Ishikawa (cell line): ENCODE data around the gene PTPRM.

ENCODE experiments used
- CEBPB ChIP-seq: IDR thresholded peaks from 2 replicates; pipeline ENCODE4 v1.6.1; 2012
- CREB1 ChIP-seq: IDR thresholded peaks from 2 replicates; pipeline ENCODE4 v1.6.1; 2012; ENCODE audit warnings: low read depth
- EGR1 ChIP-seq: IDR thresholded peaks from 2 replicates; pipeline ENCODE4 v1.6.1; 2012
- EP300 ChIP-seq: IDR thresholded peaks from 2 replicates; pipeline ENCODE4 v1.6.1; 2012; ENCODE audit warnings: borderline replicate concordance
- FOXM1 ChIP-seq: IDR thresholded peaks from 2 replicates; pipeline ENCODE4 v1.6.1; 2012; ENCODE audit warnings: low read depth, borderline replicate concordance
- NFIC ChIP-seq: IDR thresholded peaks from 2 replicates; pipeline ENCODE4 v1.6.1; 2012
- RAD21 ChIP-seq: IDR thresholded peaks from 2 replicates; pipeline ENCODE4 v1.6.1; 2012; ENCODE audit warnings: low read depth
- TAF1 ChIP-seq: IDR thresholded peaks from 2 replicates; pipeline ENCODE4 v1.6.1; 2012; ENCODE audit warnings: low read depth, mild to moderate bottlenecking
- TCF12 ChIP-seq: IDR thresholded peaks from 2 replicates; pipeline ENCODE4 v1.6.1; 2012; ENCODE audit warnings: low read depth
- TEAD4 ChIP-seq: IDR thresholded peaks from 2 replicates; pipeline ENCODE4 v1.6.1; 2012
- YY1 ChIP-seq: IDR thresholded peaks from 2 replicates; pipeline ENCODE4 v1.6.1; 2012; ENCODE audit warnings: low read depth
- ZBTB7A ChIP-seq: IDR thresholded peaks from 2 replicates; pipeline ENCODE4 v1.6.1; 2012; ENCODE audit warnings: low read depth
- TF ChIP-seq, protein P1 (sequence below): IDR thresholded peaks from 2 replicates; pipeline ENCODE4 v1.6.1; 2012
- TF ChIP-seq, protein P2 (sequence below): IDR thresholded peaks from 2 replicates; pipeline ENCODE4 v1.6.1; 2012; ENCODE audit warnings: low read depth, mild to moderate bottlenecking
- TF ChIP-seq, protein P3 (sequence below): IDR thresholded peaks from 2 replicates; pipeline ENCODE4 v1.6.1; 2012

The PTPRM gene

DNA sequence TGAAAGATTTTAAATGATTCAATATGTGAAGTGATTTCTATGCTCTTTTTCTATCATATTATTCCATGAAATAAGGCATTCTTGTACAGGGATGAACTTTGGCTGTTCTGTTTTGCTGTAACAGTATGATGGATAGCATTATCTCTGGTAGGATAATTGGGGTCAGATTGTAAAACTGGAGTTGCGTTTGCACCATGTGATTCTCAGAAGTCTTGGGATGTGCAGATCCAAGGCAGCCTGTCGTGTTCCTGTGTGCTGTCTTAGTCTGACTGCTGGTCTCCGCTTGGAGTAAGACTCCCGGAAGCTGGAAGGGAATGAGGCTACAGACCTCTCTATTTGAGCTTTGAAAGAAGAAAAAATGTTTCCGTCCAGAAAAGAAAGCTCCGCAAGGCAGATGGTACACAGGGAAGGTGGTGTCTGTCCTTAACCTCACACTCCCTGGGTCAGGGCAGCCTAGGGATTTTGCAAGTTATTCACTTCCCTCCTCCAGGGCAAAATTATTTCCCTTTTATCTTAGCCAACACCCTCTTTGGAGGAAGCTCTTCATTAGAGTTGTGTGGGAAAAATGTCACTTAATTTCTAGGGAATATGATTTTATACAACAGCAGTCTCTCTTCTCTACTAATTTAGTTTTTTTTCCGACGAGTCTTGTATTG is 250.6 kb downstream of the PTPRM start:
- no peak for TF ChIP-seq TEAD4

DNA sequence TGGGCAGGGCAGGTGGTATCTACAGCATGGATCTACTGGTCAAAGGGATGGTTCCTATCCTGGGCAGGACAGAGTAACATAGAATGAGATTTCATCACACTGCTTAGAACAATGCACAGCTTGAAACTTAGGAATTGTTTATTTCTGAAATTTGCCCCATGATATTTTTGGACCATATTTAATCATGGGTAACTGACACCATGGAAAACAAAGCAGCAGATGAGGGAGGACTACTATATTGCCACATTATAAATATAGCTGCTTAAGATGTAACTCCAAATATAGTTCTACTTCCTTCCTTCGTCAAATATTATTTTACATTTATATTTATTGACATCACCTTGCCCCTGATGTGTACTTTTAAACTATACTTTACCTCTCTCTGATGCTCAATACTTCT is 254.7 kb downstream of the PTPRM start:
- TF ChIP-seq EGR1 (no peak), CREB1 (no peak), TEAD4 (no peak), EP300 (no peak), NFIC (no peak), FOXM1 (no peak), YY1 (no peak), TAF1 (no peak), RAD21 (no peak), ZBTB7A (no peak)
- TF ChIP-seq, protein P1, sequence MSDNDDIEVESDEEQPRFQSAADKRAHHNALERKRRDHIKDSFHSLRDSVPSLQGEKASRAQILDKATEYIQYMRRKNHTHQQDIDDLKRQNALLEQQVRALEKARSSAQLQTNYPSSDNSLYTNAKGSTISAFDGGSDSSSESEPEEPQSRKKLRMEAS, result no peak
- TF ChIP-seq, protein P2, sequence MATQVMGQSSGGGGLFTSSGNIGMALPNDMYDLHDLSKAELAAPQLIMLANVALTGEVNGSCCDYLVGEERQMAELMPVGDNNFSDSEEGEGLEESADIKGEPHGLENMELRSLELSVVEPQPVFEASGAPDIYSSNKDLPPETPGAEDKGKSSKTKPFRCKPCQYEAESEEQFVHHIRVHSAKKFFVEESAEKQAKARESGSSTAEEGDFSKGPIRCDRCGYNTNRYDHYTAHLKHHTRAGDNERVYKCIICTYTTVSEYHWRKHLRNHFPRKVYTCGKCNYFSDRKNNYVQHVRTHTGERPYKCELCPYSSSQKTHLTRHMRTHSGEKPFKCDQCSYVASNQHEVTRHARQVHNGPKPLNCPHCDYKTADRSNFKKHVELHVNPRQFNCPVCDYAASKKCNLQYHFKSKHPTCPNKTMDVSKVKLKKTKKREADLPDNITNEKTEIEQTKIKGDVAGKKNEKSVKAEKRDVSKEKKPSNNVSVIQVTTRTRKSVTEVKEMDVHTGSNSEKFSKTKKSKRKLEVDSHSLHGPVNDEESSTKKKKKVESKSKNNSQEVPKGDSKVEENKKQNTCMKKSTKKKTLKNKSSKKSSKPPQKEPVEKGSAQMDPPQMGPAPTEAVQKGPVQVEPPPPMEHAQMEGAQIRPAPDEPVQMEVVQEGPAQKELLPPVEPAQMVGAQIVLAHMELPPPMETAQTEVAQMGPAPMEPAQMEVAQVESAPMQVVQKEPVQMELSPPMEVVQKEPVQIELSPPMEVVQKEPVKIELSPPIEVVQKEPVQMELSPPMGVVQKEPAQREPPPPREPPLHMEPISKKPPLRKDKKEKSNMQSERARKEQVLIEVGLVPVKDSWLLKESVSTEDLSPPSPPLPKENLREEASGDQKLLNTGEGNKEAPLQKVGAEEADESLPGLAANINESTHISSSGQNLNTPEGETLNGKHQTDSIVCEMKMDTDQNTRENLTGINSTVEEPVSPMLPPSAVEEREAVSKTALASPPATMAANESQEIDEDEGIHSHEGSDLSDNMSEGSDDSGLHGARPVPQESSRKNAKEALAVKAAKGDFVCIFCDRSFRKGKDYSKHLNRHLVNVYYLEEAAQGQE, result no peak

DNA sequence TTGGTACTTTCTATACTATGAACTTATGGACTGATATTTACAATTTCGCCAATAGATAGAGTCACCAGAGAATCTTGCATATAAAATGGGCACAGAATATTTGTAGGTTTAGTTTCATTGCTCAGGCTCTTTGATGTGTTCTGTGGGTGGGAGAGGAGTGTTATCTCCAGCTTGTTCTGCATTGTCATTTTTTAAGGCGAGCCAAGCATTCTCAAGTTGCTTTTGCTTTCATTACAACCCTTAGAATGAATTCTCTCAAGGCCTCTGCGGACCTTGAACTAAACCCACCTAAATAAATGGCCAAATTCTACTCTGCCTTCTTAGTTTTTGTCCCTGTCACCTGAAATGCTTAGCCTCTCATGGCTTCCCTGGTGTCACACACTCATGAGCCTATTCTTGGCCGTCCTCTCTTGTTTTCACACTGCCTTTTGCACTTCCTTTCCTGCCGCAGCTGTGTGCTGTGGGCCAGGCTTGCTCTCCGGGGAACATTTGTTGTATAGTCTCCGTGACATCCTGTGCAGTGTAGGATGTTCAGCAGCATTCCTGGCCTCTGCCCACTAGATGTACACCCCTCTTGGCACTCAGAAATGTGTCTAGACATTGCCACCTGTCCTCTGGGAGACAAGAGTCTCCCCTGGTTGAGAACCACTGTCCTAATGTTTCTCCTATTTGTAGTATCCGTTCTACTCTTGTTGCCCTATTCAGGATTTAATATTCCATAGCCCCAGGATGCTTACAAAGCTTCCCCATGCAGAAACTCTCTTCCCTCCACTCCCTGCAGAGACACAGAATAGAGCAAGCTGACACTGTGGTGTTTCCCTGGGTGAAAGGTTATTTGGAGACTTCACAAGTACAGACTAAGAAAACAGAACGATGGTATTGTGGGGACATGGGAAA is 255.6 kb downstream of the PTPRM start:
- no peak for TF ChIP-seq TEAD4
- TF ChIP-seq RAD21, result no peak
- TF ChIP-seq, protein P1, result no peak
- TF ChIP-seq, protein P3, sequence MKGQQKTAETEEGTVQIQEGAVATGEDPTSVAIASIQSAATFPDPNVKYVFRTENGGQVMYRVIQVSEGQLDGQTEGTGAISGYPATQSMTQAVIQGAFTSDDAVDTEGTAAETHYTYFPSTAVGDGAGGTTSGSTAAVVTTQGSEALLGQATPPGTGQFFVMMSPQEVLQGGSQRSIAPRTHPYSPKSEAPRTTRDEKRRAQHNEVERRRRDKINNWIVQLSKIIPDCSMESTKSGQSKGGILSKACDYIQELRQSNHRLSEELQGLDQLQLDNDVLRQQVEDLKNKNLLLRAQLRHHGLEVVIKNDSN, result no peak
- no peak for TF ChIP-seq EGR1
- no peak for TF ChIP-seq YY1
- no peak for TF ChIP-seq EP300
- no peak for TF ChIP-seq ZBTB7A
- TF ChIP-seq FOXM1, result no peak
- TF ChIP-seq TCF12, result no peak
- TF ChIP-seq CEBPB, result no peak
- TF ChIP-seq NFIC, result no peak

DNA sequence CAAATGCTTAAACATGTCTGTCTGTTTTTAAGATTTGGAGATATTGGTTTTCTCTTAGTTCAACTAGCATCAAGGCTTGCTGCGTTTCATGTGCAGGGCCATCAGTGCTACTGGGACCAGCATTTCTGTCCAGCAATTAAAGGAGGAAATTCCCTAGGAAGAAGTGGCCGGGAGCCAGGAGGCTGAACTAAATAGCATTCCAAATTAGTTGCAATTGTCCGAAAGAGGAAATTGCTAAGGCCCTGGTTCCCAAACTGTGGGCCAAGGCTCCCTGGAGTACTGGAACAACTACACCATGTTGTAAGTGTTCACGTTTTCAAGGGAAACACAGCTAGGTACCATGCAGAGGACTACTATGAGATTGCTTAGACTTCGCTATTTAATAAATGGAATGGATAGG is 257.9 kb downstream of the PTPRM start:
- TF ChIP-seq RAD21 (no peak), FOXM1 (no peak), TEAD4 (no peak), YY1 (no peak), TAF1 (no peak), ZBTB7A (no peak), EGR1 (no peak), EP300 (no peak), CEBPB (no peak), CREB1 (no peak), TCF12 (no peak), NFIC (no peak)
- TF ChIP-seq, protein P3, result no peak
- TF ChIP-seq, protein P2, result no peak
- TF ChIP-seq, protein P1, result no peak

DNA sequence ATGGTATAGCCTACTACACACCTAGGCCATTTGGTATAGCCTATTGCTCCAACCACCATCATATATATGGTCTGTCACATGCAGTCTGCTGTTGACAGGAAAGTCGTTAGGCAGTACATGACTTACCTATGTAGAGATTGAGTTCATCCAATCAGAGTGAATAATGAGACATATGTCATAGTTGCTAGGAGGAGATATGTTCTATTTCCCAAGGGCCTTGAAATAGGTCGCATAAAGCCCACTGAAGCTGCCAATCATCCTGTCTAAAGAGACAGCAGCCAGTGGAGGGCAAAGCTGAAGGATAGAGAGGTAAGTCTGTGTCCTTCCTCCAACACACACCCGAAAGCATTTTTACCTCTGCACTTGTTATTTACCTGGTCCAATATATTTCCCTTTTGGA is 263.4 kb downstream of the PTPRM start:
- TF ChIP-seq YY1, result no peak
- no peak for TF ChIP-seq TCF12
- TF ChIP-seq TAF1, result no peak
- TF ChIP-seq CREB1, result no peak
- TF ChIP-seq, protein P1, result no peak
- TF ChIP-seq CEBPB, result no peak
- TF ChIP-seq RAD21, result no peak
- no peak for TF ChIP-seq EP300
- no peak for TF ChIP-seq TEAD4
- TF ChIP-seq, protein P2, result no peak
- TF ChIP-seq, protein P3, result no peak
- TF ChIP-seq NFIC, result no peak
- no peak for TF ChIP-seq FOXM1
- no peak for TF ChIP-seq ZBTB7A
- TF ChIP-seq EGR1, result no peak
